Kidney epithelial cell (primary cell): ENCODE measurements around the gene CORO2B. TPM values are rescaled to one million over a fixed set of nuclear protein-coding genes. Genes with fewer than 3 reads are reported as not detected.

Experiments used
- DNase-seq: peaks from one replicate; pipeline ENCODE4 v3.0.0-alpha.2; 2010; ENCODE audit warnings: low read depth
- H3K27me3 ChIP-seq: 2 replicates; pipeline ENCODE4 v1.6.0; 2011; ENCODE audit warnings: low read length; ENCODE audit not compliant: control insufficient read depth, insufficient read depth
- H3K36me3 ChIP-seq: 2 replicates; pipeline ENCODE4 v1.5.1; 2011; ENCODE audit warnings: low read length; ENCODE audit not compliant: control insufficient read depth, insufficient read depth
- H3K4me3 ChIP-seq: 2 replicates; pipeline ENCODE4 v1.5.1; 2011; ENCODE audit warnings: low read depth, mild to moderate bottlenecking, control low read depth, low read length
- total RNA-seq: library from RNA; depleted of rRNA; stranded (reverse); fragments of >200 nt; gene quantifications from 2 replicates; pipeline ENCODE4 v1.2.3, GENCODE V29; 2015
- TF ChIP-seq, protein P1 (sequence below): IDR thresholded peaks from 2 replicates; pipeline ENCODE4 v1.5.1; 2011; ENCODE audit warnings: mild to moderate bottlenecking, moderate library complexity, low read length, control low read depth, inconsistent platforms; ENCODE audit not compliant: insufficient read depth, poor library complexity, severe bottlenecking

CORO2B gene
- total RNA-seq, 1 donor from 2014 or later, result 19.8 TPM

DNA sequence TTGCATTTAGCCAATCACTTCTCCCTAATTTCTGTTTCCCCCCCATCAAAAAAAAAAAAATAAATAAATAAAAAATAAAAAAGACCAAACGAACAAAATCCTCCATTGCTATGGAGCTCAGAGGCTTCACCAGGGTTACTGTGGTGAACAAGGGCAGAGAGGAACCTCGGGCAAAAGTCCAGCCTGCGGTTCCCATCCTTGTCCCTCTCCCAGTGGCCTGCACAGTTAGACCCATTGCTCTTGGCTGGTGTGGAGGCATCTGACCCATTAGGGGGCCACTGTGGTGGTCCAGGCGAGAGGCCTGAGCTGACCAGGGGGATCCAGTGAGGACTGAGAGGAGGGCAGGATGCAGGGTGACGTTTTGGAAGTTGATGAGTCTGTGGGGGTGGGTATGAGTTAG is 18.8 kb downstream of the CORO2B start:
- DNase-seq, result no peak
- H3K36me3 ChIP-seq, result no peaks in the 10 kb centered on the region
- no peak overlapping the region for H3K4me3 ChIP-seq
- TF ChIP-seq, protein P1, sequence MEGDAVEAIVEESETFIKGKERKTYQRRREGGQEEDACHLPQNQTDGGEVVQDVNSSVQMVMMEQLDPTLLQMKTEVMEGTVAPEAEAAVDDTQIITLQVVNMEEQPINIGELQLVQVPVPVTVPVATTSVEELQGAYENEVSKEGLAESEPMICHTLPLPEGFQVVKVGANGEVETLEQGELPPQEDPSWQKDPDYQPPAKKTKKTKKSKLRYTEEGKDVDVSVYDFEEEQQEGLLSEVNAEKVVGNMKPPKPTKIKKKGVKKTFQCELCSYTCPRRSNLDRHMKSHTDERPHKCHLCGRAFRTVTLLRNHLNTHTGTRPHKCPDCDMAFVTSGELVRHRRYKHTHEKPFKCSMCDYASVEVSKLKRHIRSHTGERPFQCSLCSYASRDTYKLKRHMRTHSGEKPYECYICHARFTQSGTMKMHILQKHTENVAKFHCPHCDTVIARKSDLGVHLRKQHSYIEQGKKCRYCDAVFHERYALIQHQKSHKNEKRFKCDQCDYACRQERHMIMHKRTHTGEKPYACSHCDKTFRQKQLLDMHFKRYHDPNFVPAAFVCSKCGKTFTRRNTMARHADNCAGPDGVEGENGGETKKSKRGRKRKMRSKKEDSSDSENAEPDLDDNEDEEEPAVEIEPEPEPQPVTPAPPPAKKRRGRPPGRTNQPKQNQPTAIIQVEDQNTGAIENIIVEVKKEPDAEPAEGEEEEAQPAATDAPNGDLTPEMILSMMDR, result no peak
- no peaks in the 10 kb centered on the region for H3K27me3 ChIP-seq

DNA sequence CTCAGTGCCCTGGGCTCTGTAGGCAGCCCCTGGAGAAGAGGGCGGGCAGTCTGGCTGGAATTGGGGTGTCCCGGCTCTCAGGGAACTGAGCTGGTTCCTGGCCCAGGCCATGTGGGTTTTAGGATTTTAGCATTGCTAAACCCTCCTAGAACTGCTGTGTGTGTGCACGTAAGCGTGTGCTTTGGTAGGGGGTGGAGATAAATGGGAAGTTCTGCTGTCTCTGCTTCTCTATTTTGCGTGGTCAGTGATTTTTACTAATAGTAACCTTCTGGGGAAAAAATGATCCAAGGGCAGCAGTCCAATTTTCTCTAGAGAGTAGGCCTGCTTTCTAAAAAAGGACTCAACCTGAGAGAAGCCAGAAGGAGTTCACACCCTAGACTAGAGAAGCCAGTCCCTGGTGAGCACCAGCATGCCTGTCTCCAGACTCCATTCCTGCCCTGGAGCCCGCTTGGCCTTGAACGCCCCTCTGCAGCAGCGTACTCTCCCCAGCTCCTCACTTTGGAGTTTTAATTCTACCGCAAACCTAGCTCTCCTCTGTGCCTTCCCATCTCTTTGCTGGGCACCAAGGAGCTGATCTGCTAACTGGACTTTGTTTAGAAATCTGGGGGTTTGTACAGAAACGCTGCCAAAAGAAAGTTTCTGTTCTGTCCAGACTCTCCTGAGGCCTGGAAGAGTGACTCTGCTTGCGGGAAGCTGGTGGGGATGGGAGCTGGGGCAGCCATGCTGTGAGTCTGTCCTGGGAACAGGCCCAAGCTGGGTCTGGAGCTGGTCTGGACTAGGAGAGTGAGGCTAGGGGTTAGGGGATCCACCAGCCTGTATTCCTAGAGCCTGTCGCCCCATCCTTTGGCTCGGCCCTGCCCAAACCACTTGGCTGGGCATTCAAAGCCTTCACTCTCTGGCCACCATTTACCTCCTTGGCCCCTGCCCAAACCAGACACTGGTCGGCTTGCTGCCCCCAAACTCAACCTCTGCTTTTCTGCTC is 19.7 kb downstream of the CORO2B start:
- TF ChIP-seq, protein P1, result no peak
- H3K4me3 ChIP-seq, result no peak overlapping the region
- no peak for DNase-seq
- no peaks in the 10 kb centered on the region for H3K27me3 ChIP-seq
- H3K36me3 ChIP-seq, result no peaks in the 10 kb centered on the region

DNA sequence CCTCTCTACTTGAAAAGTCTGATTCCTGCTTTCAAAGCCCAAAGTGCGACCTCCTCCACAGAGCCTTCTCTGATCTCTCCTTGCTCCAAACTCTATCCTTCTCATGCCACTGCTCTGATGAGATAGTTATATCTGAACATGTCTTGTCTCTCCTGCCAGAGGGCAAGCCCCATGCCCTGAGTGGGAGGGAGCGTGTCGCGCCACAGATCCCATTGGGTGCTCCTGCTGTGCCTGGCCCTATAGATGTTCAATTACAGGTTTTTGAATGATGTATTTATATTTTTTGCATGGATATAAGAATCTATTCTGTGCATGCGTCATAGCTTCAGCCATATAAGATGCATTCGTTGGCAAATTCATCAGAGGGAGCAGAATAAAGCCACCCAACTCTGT is 20.4 kb downstream of the CORO2B start:
- DNase-seq, result no peak
- TF ChIP-seq, protein P1, result no peak
- no peak overlapping the region for H3K4me3 ChIP-seq
- no peaks in the 10 kb centered on the region for H3K27me3 ChIP-seq
- H3K36me3 ChIP-seq, result no peaks in the 10 kb centered on the region

DNA sequence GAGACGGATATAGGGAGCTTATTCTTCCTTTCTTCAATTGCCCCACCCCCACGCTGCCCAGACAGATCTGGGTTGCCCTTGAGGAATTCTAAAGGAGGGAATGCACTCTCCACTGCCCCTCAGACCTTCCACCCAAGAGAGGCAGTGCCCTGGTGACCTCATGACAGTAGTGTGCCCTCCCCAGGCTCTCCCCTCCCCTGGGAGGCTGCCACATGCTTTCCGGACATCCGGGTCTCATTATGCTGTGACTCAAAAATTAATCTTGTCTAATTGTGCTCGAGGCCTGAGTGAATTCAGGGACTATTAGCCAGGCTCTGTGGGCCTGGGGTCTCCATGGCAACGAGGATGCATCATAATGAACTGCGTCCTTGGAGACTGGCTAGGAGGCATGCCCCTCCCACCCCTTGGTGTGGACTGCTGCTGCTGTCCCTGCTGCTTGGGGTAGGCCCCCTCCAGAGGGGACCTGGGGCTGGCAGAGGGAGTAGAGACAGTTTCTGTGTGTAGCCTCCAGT is 20.8 kb downstream of the CORO2B start:
- H3K36me3 ChIP-seq, result no peaks in the 10 kb centered on the region
- H3K4me3 ChIP-seq, result no peak overlapping the region
- DNase-seq, result no peak
- TF ChIP-seq, protein P1, result no peak
- H3K27me3 ChIP-seq, result no peaks in the 10 kb centered on the region

DNA sequence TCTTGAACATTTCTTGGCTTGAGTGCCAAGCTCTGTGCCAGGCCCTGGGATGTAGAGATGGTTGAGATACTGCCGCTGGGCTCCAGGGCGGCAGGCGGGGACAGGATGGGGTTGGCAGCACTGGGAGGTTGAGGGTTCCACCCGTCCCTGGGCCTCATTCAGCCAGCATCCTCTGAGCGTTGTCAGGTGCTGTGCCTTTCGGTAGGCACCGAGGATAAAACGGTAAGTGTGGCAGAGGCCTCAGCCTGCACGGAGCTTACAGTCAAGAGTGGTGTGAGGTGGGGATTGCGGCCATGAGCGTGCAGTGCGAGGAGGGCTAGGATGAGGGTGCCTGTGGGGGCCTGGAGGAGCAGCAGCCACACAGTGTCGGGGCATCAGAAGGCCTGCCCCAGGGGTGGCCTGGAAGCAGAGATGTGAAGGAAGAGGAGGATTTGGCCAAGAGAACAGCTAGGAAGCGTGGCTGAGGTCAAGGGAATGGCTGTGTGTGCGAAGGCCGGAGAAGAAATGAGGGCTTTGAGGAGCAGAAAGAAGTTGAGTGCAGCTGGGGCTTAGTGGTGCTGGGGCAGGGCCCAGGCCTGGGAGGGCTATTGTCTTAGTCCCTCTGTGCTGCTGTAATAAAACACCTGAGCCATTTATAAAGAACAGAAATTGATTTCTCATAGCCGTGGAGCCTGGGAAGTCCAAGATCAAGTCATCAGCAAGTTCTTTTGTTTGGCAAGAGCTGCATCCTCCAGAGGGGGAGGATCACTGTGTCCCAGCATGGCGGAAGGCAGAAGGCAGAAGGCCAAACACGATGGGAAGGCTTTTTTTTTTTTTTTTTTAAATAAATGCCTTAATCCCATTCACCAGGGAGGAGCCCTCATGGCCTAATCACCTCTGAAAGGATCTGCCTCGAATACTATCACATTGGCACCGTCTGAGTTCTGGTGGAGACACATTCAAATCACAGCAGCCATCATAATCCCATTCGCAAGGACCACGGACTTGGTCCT is 22.7 kb downstream of the CORO2B start:
- Histone ChIP-seq H3K36me3 (no peaks in the 10 kb centered on the region), H3K4me3 (no peak overlapping the region), H3K27me3 (no peaks in the 10 kb centered on the region)
- TF ChIP-seq, protein P1, result no peak
- DNase-seq, result no peak
